ENCODE measurements around the gene EYA4. TPM values are rescaled to one million over a fixed set of nuclear protein-coding genes. Genes with fewer than 3 reads are reported as not detected.

The EYA4 gene
- total and polyA plus RNA-seq, 2 of the 4 experiments (the other 2 are of a cell fraction) = 5.7 to 11.1 TPM

DNA sequence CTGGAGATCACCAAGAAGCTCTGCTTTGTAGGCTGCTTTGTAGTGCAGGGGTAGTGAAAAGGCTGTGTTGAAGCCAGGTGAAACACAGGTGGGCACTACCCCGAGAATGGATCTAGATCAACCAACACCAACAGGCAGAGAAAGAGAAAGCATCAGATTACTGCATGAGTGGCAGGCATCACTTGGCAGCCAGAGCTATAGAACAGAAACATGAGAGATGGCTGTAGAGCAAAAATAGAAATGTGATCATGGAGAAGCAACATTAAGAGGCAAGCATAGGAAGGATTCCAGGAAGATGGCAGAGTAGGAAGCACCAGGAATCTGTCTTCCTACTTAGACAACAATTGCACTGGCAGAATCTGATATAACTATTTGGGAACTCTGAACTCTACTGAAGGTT, 336.7 kb downstream of the EYA4 start:
- CTCF ChIA-PET = no interaction called here
- dilution Hi-C loops (cut with HindIII; ENCODE audit: low sequenced_read_pairs, unreplicated experiment) = loop anchor here (25.0 kb wide), 1 partner anchor 309 kb away; the partner anchor contains the start of gene TCF21

More for the DNA sequence above, 336.7 kb downstream of the EYA4 start:
- no peak overlapping the region for H3K4ac ChIP-seq (ENCODE audit: low read depth, low read length)
- DNase-seq (no peak), ATAC-seq (ENCODE audit: low read depth) (no peak)
- no peaks in the 10 kb centered on the region for H3K27me3 ChIP-seq (ENCODE audit: control insufficient read depth, insufficient read depth, low read length)
- no peak overlapping the region for H3K9ac ChIP-seq (ENCODE audit: low read depth, low read length)
- no peak overlapping the region for H3K4me2 ChIP-seq (ENCODE audit: low read depth, low read length)
- H2BK15ac ChIP-seq (ENCODE audit: low read depth, low read length) = no peak overlapping the region
- H2AFZ ChIP-seq (replicated peaks; ENCODE audit: low read length, poor library complexity) = no peak overlapping the region
- intact Hi-C loops (cut with micrococcal nuclease) (no loop called here), in situ Hi-C loops (cut with MboI; ENCODE audit: low sequenced_read_pairs) (no loop called here)
- POLR2A ChIA-PET (ENCODE audit: unreplicated experiment) = no interaction called here
- no peak overlapping the region for H2BK20ac ChIP-seq (ENCODE audit: low read depth, low read length)
- no CpG with 5 or more reads among the region's 1 CpG for WGBS, 2 experiments (ENCODE audit: extremely low coverage in 2 of 2, insufficient read length in 1 of 2)
- no peak overlapping the region for H3K56ac ChIP-seq (ENCODE audit: extremely low read depth, insufficient read depth, low read length)
- no peaks in the 10 kb centered on the region for H4K20me1 ChIP-seq (ENCODE audit: insufficient read depth, low read length)
- BruUV-seq (replicated peaks) = no TSS peak
- no peak overlapping the region for H3K23ac ChIP-seq (ENCODE audit: low read depth, low read length)
- peak overlapping the region; percentile 9; the same call in 1 of the 2 replicates for H4K91ac ChIP-seq (ENCODE audit: insufficient read depth, low read depth, low read length)
- H3K18ac ChIP-seq (ENCODE audit: low read depth, low read length) = no peak overlapping the region
- no peak overlapping the region for H4K8ac ChIP-seq (ENCODE audit: low read depth in 2 of 2, low read length in 2 of 2)
- no peak overlapping the region for H2AK5ac ChIP-seq (ENCODE audit: low read depth, low read length)
- no peak overlapping the region for H3K14ac ChIP-seq (replicated peaks; ENCODE audit: low read depth, low read length)
- H2BK5ac ChIP-seq (ENCODE audit: low read depth, low read length, poor library complexity, severe bottlenecking) = no peak overlapping the region
- no peak overlapping the region for H2AK9ac ChIP-seq (replicated peaks; ENCODE audit: low read depth, low read length, poor library complexity)
- no peaks in the 10 kb centered on the region for H3K9me3 ChIP-seq (ENCODE audit: control insufficient read depth, insufficient read depth, low read length)
- peaks cover 3% of the 10 kb centered on the region for H3K4me1 ChIP-seq (ENCODE audit: control insufficient read depth, insufficient read depth, low read length)
- H2BK120ac ChIP-seq (ENCODE audit: low read depth, low read length) = no peak overlapping the region
- H3K79me1 ChIP-seq (ENCODE audit: low read depth in 1 of 2, low read length in 2 of 2) = no peaks in the 10 kb centered on the region
- H3K36me3 ChIP-seq (ENCODE audit: control insufficient read depth, insufficient read depth, low read length) = no peaks in the 10 kb centered on the region
- no peak overlapping the region for H3K4me3 ChIP-seq (ENCODE audit: insufficient read depth, low read depth, low read length)
- TF ChIP-seq NFE2L2 (IDR thresholded peaks at IDR 0.05; ENCODE audit: low read depth, low read length) (no peak), SMC3 (IDR thresholded peaks at IDR 0.05; ENCODE audit: low read depth, low read length) (no peak), MXI1 (IDR thresholded peaks at IDR 0.05; ENCODE audit: borderline replicate concordance, low read depth, low read length) (no peak), BHLHE40 (IDR thresholded peaks at IDR 0.05; ENCODE audit: low read depth, low read length) (no peak), RAD21 (IDR thresholded peaks at IDR 0.05; ENCODE audit: low read length) (no peak), CEBPB (IDR thresholded peaks at IDR 0.05; ENCODE audit: low read depth, low read length) (no peak), POLR2A (IDR thresholded peaks at IDR 0.05; ENCODE audit: low read depth, low read length) (no peak), MAZ (IDR thresholded peaks at IDR 0.05; ENCODE audit: borderline replicate concordance, low read depth, low read length) (no peak), USF2 (IDR thresholded peaks at IDR 0.05; ENCODE audit: low read depth, low read length) (no peak), RCOR1 (IDR thresholded peaks at IDR 0.05; ENCODE audit: insufficient replicate concordance, low read length) (no peak)
- TF ChIP-seq, protein P1, sequence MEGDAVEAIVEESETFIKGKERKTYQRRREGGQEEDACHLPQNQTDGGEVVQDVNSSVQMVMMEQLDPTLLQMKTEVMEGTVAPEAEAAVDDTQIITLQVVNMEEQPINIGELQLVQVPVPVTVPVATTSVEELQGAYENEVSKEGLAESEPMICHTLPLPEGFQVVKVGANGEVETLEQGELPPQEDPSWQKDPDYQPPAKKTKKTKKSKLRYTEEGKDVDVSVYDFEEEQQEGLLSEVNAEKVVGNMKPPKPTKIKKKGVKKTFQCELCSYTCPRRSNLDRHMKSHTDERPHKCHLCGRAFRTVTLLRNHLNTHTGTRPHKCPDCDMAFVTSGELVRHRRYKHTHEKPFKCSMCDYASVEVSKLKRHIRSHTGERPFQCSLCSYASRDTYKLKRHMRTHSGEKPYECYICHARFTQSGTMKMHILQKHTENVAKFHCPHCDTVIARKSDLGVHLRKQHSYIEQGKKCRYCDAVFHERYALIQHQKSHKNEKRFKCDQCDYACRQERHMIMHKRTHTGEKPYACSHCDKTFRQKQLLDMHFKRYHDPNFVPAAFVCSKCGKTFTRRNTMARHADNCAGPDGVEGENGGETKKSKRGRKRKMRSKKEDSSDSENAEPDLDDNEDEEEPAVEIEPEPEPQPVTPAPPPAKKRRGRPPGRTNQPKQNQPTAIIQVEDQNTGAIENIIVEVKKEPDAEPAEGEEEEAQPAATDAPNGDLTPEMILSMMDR (conservative IDR thresholded peaks at IDR 0.05; ENCODE audit: low read depth, low read length) = no peak
- no peak overlapping the region for H4K5ac ChIP-seq (ENCODE audit: low read depth, low read length)
- no peaks in the 10 kb centered on the region for H3K9me1 ChIP-seq (ENCODE audit: insufficient read depth, low read length)
- H3K27ac ChIP-seq (ENCODE audit: insufficient read depth, low read length) = no peak overlapping the region

Data from IMR-90 (cell line).